NCI-H2107 (cell line): ENCODE results near the gene MS4A10.
A peak's percentile ranks its signal among the peaks of the same experiment; 100 is the strongest.

ENCODE experiments used
- DNase-seq: peaks from one replicate; lab custom pipeline; 2025; lab: John Stamatoyannopoulos, UW

Gene MS4A10

GRCh38 chr11:60766547-60766946 lies 18.6 kb upstream of the MS4A10 start:
- no peak for DNase-seq

- no peak for DNase-seq
Measured at GRCh38 chr11:60767388-60767811, 17.7 kb upstream of the MS4A10 start.

- DNase-seq, result no peak
Measured at GRCh38 chr11:60768202-60768601, 16.9 kb upstream of the MS4A10 start.

GRCh38 chr11:60769273-60769672 lies 15.9 kb upstream of the MS4A10 start:
- DNase-seq, result no peak

GRCh38 chr11:60769811-60770210 lies 15.3 kb upstream of the MS4A10 start:
- DNase-seq, result no peak

GRCh38 chr11:60771146-60771545 lies 14.0 kb upstream of the MS4A10 start:
- no peak for DNase-seq

- DNase-seq, result no peak
Measured at GRCh38 chr11:60771879-60772525, 13.1 kb upstream of the MS4A10 start.

GRCh38 chr11:60772666-60773065 lies 12.5 kb upstream of the MS4A10 start:
- no peak for DNase-seq

- DNase-seq, result no peak
Measured at GRCh38 chr11:60774726-60775125, 10.4 kb upstream of the MS4A10 start.

- peak; percentile 87 for DNase-seq
Measured at GRCh38 chr11:60775420-60775961, 9.6 kb upstream of the MS4A10 start.

- DNase-seq, result no peak
Measured at GRCh38 chr11:60776167-60776566, 9.0 kb upstream of the MS4A10 start.

- no peak for DNase-seq
Measured at GRCh38 chr11:60777106-60777505, 8.0 kb upstream of the MS4A10 start.

GRCh38 chr11:60777572-60777971 lies 7.6 kb upstream of the MS4A10 start:
- no peak for DNase-seq

- no peak for DNase-seq
Measured at GRCh38 chr11:60780065-60780464, 5.1 kb upstream of the MS4A10 start.

- DNase-seq, result no peak
Measured at GRCh38 chr11:60780774-60781173, 4.4 kb upstream of the MS4A10 start.

- DNase-seq, result no peak
Measured at GRCh38 chr11:60781286-60781980, 3.7 kb upstream of the MS4A10 start.

- no peak for DNase-seq
Measured at GRCh38 chr11:60781981-60782316, 3.2 kb upstream of the MS4A10 start.

- no peak for DNase-seq
Measured at GRCh38 chr11:60782393-60783140, 2.6 kb upstream of the MS4A10 start.

GRCh38 chr11:60783141-60783484 lies 2.0 kb upstream of the MS4A10 start:
- DNase-seq, result no peak

- no peak for DNase-seq
Measured at GRCh38 chr11:60783911-60784310, 1.2 kb upstream of the MS4A10 start.

GRCh38 chr11:60785806-60786361 lies 751 bp downstream of the MS4A10 start:
- no peak for DNase-seq

GRCh38 chr11:60786811-60787567 lies 1.9 kb downstream of the MS4A10 start:
- DNase-seq, result no peak
